ENCODE results near the gene TOMM20. TPM values are rescaled to one million over a fixed set of nuclear protein-coding genes. Genes with fewer than 3 reads are reported as not detected.
A peak's percentile ranks its signal among the peaks of the same experiment; 100 is the strongest.

The TOMM20 gene
- total and polyA plus RNA-seq, 4 donors = 60.6 to 115 (median 79.6) TPM

DNA sequence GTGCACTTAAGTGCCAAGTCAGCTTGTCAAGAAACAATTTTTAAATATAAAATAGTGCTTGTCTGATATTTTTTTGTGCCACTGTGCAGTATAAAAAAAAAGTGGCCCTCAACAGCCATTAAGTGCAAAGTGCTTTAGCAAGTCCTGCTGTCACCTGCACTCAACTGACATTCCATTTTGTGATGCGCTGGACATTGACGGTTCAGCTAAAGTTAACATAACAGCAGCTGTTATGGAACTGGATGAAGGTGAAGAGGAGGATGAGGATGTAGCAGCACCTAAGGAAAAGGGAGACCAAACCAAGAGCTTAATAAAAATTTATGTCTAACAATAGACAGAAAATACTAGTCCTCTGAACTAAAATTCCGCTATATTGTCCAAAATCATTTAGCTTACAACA lies 39.7 kb upstream of the TOMM20 start:
- H3K36me3 ChIP-seq (ENCODE audit: control insufficient read depth in 4 of 4, insufficient read depth in 4 of 4, low read length in 4 of 4) = peaks cover 7 to 15% (median 11%) of the 10 kb centered on the region in 4 donors
- no peaks in the 10 kb centered on the region for H3K4me1 ChIP-seq (ENCODE audit: control insufficient read depth in 5 of 5, insufficient read depth in 5 of 5, low read length in 5 of 5)
- WGBS, 2 donors = 94 to 99% methylated on average over 3 of the region's 3 CpGs
- DNase-seq (no peak), ATAC-seq (ENCODE audit: insufficient read depth, low FRiP score) (no peak)
- no peaks in the 10 kb centered on the region for H3K27me3 ChIP-seq (ENCODE audit: control insufficient read depth in 3 of 3, insufficient read depth in 3 of 3, low read length in 2 of 3)
- no peak overlapping the region for H3K9ac ChIP-seq (ENCODE audit: insufficient read depth in 1 of 2, low read length in 2 of 2)
- H3K4me3 ChIP-seq = no peak overlapping the region
- no peaks in the 10 kb centered on the region for H3K9me3 ChIP-seq (ENCODE audit: control insufficient read depth in 4 of 4, insufficient read depth in 3 of 4, low read length in 3 of 4)
- H3K27ac ChIP-seq (ENCODE audit: low read depth in 1 of 2, low read length in 1 of 2) = no peak overlapping the region
- no peak for TF ChIP-seq CTCF (IDR thresholded peaks at IDR 0.05; ENCODE audit: control extremely low read depth, extremely low read depth)

GRCh38 chr1:235161685-235162327 lies 33.2 kb upstream of the TOMM20 start:
- H3K9me3 ChIP-seq (ENCODE audit: control insufficient read depth in 4 of 4, insufficient read depth in 3 of 4, low read length in 3 of 4) = no peaks in the 10 kb centered on the region
- WGBS, 2 donors = 65% methylated on average over 21 of the region's 21 CpGs
- peak overlapping the region; percentile 64 to 94 for H3K9ac ChIP-seq (ENCODE audit: insufficient read depth in 1 of 2, low read length in 2 of 2)
- peaks cover 0 to 10% (median 5%) of the 10 kb centered on the region in 5 donors for H3K4me1 ChIP-seq (ENCODE audit: control insufficient read depth in 5 of 5, insufficient read depth in 5 of 5, low read length in 5 of 5)
- peak overlapping the region; percentile 82 for H3K4me3 ChIP-seq
- no peaks in the 10 kb centered on the region for H3K27me3 ChIP-seq (ENCODE audit: control insufficient read depth in 3 of 3, insufficient read depth in 3 of 3, low read length in 2 of 3)
- peaks cover 6 to 13% (median 11%) of the 10 kb centered on the region in 4 donors for H3K36me3 ChIP-seq (ENCODE audit: control insufficient read depth in 4 of 4, insufficient read depth in 4 of 4, low read length in 4 of 4)
- no peak for TF ChIP-seq CTCF (IDR thresholded peaks at IDR 0.05; ENCODE audit: control extremely low read depth, extremely low read depth)
- peak overlapping the region; percentile 43 to 87 for H3K27ac ChIP-seq (ENCODE audit: low read depth in 1 of 2, low read length in 1 of 2)
- DNase-seq (peak in 1 of 3 donors; percentile 4), ATAC-seq (ENCODE audit: insufficient read depth, low FRiP score) (no peak)

- Histone ChIP-seq H3K27me3 (ENCODE audit: control insufficient read depth in 3 of 3, insufficient read depth in 3 of 3, low read length in 2 of 3) (no peaks in the 10 kb centered on the region), H3K36me3 (ENCODE audit: control insufficient read depth in 4 of 4, insufficient read depth in 4 of 4, low read length in 4 of 4) (peaks cover 6 to 19% (median 13%) of the 10 kb centered on the region in 4 donors)
- WGBS, 2 donors = 0% methylated on average over 52 of the region's 52 CpGs
Measured at GRCh38 chr1:235160957-235161684, 32.5 kb upstream of the TOMM20 start, which contains the start of gene RBM34. RBM34 (minus strand) TSS chr1:235161250; CDS start chr1:235161226, 24 bp downstream.

More at GRCh38 chr1:235160957-235161684, 32.5 kb upstream of the TOMM20 start, which contains the start of gene RBM34:
- peak within 1 kb of the TSS; percentile 87 to 97 for H3K27ac ChIP-seq (ENCODE audit: low read depth in 1 of 2, low read length in 1 of 2)
- peak; percentile 10 for TF ChIP-seq CTCF (IDR thresholded peaks at IDR 0.05; ENCODE audit: control extremely low read depth, extremely low read depth)
- ATAC-seq (ENCODE audit: insufficient read depth, low FRiP score) = peak; percentile 99
- peak within 1 kb of the TSS; percentile 82 for H3K4me3 ChIP-seq
- peak within 1 kb of the TSS; percentile 64 to 94 for H3K9ac ChIP-seq (ENCODE audit: insufficient read depth in 1 of 2, low read length in 2 of 2)
- peaks cover 0 to 10% (median 5%) of the 10 kb centered on the region in 5 donors for H3K4me1 ChIP-seq (ENCODE audit: control insufficient read depth in 5 of 5, insufficient read depth in 5 of 5, low read length in 5 of 5)
- no peaks in the 10 kb centered on the region for H3K9me3 ChIP-seq (ENCODE audit: control insufficient read depth in 4 of 4, insufficient read depth in 3 of 4, low read length in 3 of 4)
- DNase-seq = peak; percentile 94 to 96 (median 94)
